ENCODE data around the gene CDKAL1. TPM values are rescaled to one million over a fixed set of nuclear protein-coding genes. Genes with fewer than 3 reads are reported as not detected.

Gene CDKAL1
- total and polyA plus RNA-seq, 2 donors (not counting 3 experiments of a cell fraction or from before 2014, with no cell fraction given) = 6.1 to 20.5 TPM

- Histone ChIP-seq H3K27ac (ENCODE audit: insufficient read depth, low read depth, low read length) (no peak overlapping the region), H3K27me3 (ENCODE audit: control insufficient read depth in 2 of 2, insufficient read depth in 2 of 2, low read length in 2 of 2) (no peaks in the 10 kb centered on the region), H3K9me1 (replicated peaks; ENCODE audit: control insufficient read depth, extremely low read depth, insufficient read depth, low read length) (no peaks in the 10 kb centered on the region), H3K9ac (replicated peaks; ENCODE audit: extremely low read depth, insufficient read depth, low read length) (no peak overlapping the region), H3K4me3 (replicated peaks in 1 of 3; ENCODE audit: insufficient read depth in 1 of 3, low read depth in 1 of 3, low read length in 3 of 3) (no peak overlapping the region), H2AFZ (ENCODE audit: low read depth, low read length) (no peak overlapping the region), H3K79me2 (ENCODE audit: control insufficient read depth, insufficient read depth, low read length) (no peaks in the 10 kb centered on the region), H3K4me1 (ENCODE audit: control insufficient read depth, extremely low read depth, insufficient read depth, low read length) (no peaks in the 10 kb centered on the region), H3K9me3 (replicated peaks; ENCODE audit: control insufficient read depth, insufficient read depth, low read length) (no peaks in the 10 kb centered on the region), H3K4me2 (ENCODE audit: insufficient read depth, low read length) (no peak overlapping the region), H4K20me1 (replicated peaks; ENCODE audit: control insufficient read depth, extremely low read depth, insufficient read depth, low read length) (no peaks in the 10 kb centered on the region), H3K36me3 (ENCODE audit: control insufficient read depth in 2 of 2, extremely low read depth in 1 of 2, insufficient read depth in 2 of 2, low read length in 2 of 2) (no peaks in the 10 kb centered on the region)
- intact Hi-C loops (cut with micrococcal nuclease) (no loop called here), dilution Hi-C loops (cut with MboI; ENCODE audit: extremely low pct_ligation_motif_present, low sequenced_read_pairs) (no loop called here)
- BruUV-seq (replicated peaks) = no TSS peak
- TF ChIP-seq EZH2 (IDR thresholded peaks at IDR 0.05; ENCODE audit: borderline replicate concordance, low read depth, low read length, severe bottlenecking) = no peak
- TF ChIP-seq POLR2AphosphoS5 (IDR thresholded peaks at IDR 0.05; ENCODE audit: insufficient read depth, low read depth, low read length) = no peak
- TF ChIP-seq FOS (IDR thresholded peaks at IDR 0.05; ENCODE audit: borderline replicate concordance, insufficient read depth, low read length) = no peak
- TF ChIP-seq GATA2 (IDR thresholded peaks at IDR 0.05; ENCODE audit: insufficient read depth, insufficient read length, low read depth, low read length) = no peak
- no peak for TF ChIP-seq JUN (IDR thresholded peaks at IDR 0.05; ENCODE audit: borderline replicate concordance, insufficient read depth, insufficient read length, low read depth)
- TF ChIP-seq MAX (IDR thresholded peaks at IDR 0.05; ENCODE audit: insufficient read depth, insufficient read length) = no peak
- no peak for TF ChIP-seq CTCF (IDR thresholded peaks at IDR 0.05; ENCODE audit: extremely low read depth in 1 of 2, insufficient read depth in 1 of 2, low read depth in 1 of 2, low read length in 2 of 2)
- no peak for TF ChIP-seq MYC (IDR thresholded peaks at IDR 0.05; ENCODE audit: low read depth, low read length)
- TF ChIP-seq POLR2A (IDR thresholded peaks at IDR 0.05; ENCODE audit: low read depth, low read length) = no peak
- ChIA-PET POLR2A (no interaction called here), CTCF (interaction anchor here (1.0 to 1.1 kb wide), 2 partner anchors 10 to 133 kb away, joined by 3 to 4 read pairs; no protein-coding TSS in a partner anchor)
- FAIRE-seq = no peak
- no peak for DNase-seq (ENCODE audit: low read depth, low spot score)
Measured at GRCh38 chr6:21262504-21262903, 728.2 kb downstream of the CDKAL1 start.
